H9 (cell line): ENCODE data around the gene BDP1. TPM values are rescaled to one million over a fixed set of nuclear protein-coding genes. Genes with fewer than 3 reads are reported as not detected.

Experiments
- DNase-seq: peaks from one replicate; pipeline ENCODE4 v3.0.0-alpha.2; 2017
- H2AFZ ChIP-seq: one replicate; pipeline ENCODE4 v1.6.1; 2013; ENCODE audit warnings: mild to moderate bottlenecking, low read length, control low read depth, moderate library complexity
- H2AK5ac ChIP-seq: 2 replicates; pipeline ENCODE4 v1.6.1; 2013; ENCODE audit warnings: low read length, control low read depth, mixed read lengths; ENCODE audit not compliant: insufficient read length
- H2BK120ac ChIP-seq: one replicate; pipeline ENCODE4 v1.6.1; 2013; ENCODE audit warnings: low read depth, mild to moderate bottlenecking, low read length, control low read depth, inconsistent platforms; ENCODE audit not compliant: poor library complexity, severe bottlenecking
- H2BK12ac ChIP-seq: 2 replicates; pipeline ENCODE4 v1.6.1; 2013; ENCODE audit warnings: low read length, control low read depth, mixed read lengths, low read depth; ENCODE audit not compliant: insufficient read length
- H2BK15ac ChIP-seq: 2 replicates; pipeline ENCODE4 v1.6.1; 2013; ENCODE audit warnings: low read depth, low read length, control low read depth
- H2BK20ac ChIP-seq: one replicate; pipeline ENCODE4 v1.6.1; 2013; ENCODE audit warnings: low read depth, mild to moderate bottlenecking, low read length, control low read depth, inconsistent platforms; ENCODE audit not compliant: poor library complexity, severe bottlenecking
- H2BK5ac ChIP-seq: 2 replicates; pipeline ENCODE4 v1.6.1; 2013; ENCODE audit warnings: low read length, control low read depth, mixed read lengths; ENCODE audit not compliant: insufficient read length
- H3K14ac ChIP-seq: 2 replicates; pipeline ENCODE4 v1.6.1; 2013; ENCODE audit warnings: low read length, control low read depth; ENCODE audit not compliant: insufficient read depth
- H3K18ac ChIP-seq: 2 replicates; pipeline ENCODE4 v1.6.1; 2013; ENCODE audit warnings: low read depth, mild to moderate bottlenecking, mixed read lengths, low read length, control low read depth; ENCODE audit not compliant: insufficient read length
- H3K23ac ChIP-seq: 2 replicates; pipeline ENCODE4 v1.6.1; 2013; ENCODE audit warnings: low read length, control low read depth, mixed read lengths, low read depth; ENCODE audit not compliant: insufficient read length
- H3K23me2 ChIP-seq: 2 replicates; pipeline ENCODE4 v1.6.1; 2013; ENCODE audit warnings: low read depth, mild to moderate bottlenecking, mixed read lengths, low read length, control low read depth; ENCODE audit not compliant: insufficient read length, poor library complexity, severe bottlenecking
- H3K27ac ChIP-seq: 2 replicates; pipeline ENCODE4 v1.5.1; 2013; ENCODE audit warnings: low read length, control low read depth, mixed read lengths, low read depth; ENCODE audit not compliant: insufficient read length
- H3K27me3 ChIP-seq: 2 replicates; pipeline ENCODE4 v1.6.1; 2013; ENCODE audit warnings: low read length, control low read depth, inconsistent platforms; ENCODE audit not compliant: insufficient read depth
- H3K4ac ChIP-seq: 2 replicates; pipeline ENCODE4 v1.6.1; 2013; ENCODE audit warnings: low read depth, mild to moderate bottlenecking, control low read depth, inconsistent platforms, low read length, moderate library complexity
- H3K4me1 ChIP-seq: 2 replicates; pipeline ENCODE4 v1.6.1; 2013; ENCODE audit warnings: low read length, control low read depth, inconsistent platforms; ENCODE audit not compliant: insufficient read depth
- H3K4me2 ChIP-seq: 2 replicates; pipeline ENCODE4 v1.6.1; 2013; ENCODE audit warnings: low read length, control low read depth, mixed read lengths; ENCODE audit not compliant: insufficient read length, insufficient read depth
- H3K56ac ChIP-seq: 2 replicates; pipeline ENCODE4 v1.6.1; 2013; ENCODE audit warnings: low read depth, mild to moderate bottlenecking, mixed read lengths, low read length, control low read depth; ENCODE audit not compliant: insufficient read length
- H3K79me1 ChIP-seq: 2 replicates; pipeline ENCODE4 v1.6.1; 2013; ENCODE audit warnings: low read depth, mild to moderate bottlenecking, moderate library complexity, low read length, control low read depth, inconsistent platforms; ENCODE audit not compliant: insufficient read depth, poor library complexity, severe bottlenecking
- H3K79me2 ChIP-seq: 2 replicates; pipeline ENCODE4 v1.6.1; 2013; ENCODE audit warnings: low read length, control low read depth, inconsistent platforms; ENCODE audit not compliant: insufficient read depth
- H3K9ac ChIP-seq: 2 replicates; pipeline ENCODE4 v1.6.1; 2013; ENCODE audit warnings: low read length, control low read depth, mixed read lengths; ENCODE audit not compliant: insufficient read length; ENCODE audit errors: extremely low read depth
- H3K9me3 ChIP-seq: one replicate; pipeline ENCODE4 v1.6.1; 2013; ENCODE audit warnings: low read depth, low read length, inconsistent platforms; ENCODE audit not compliant: control insufficient read depth
- H3T11ph ChIP-seq: one replicate; pipeline ENCODE4 v1.6.1; 2013; ENCODE audit warnings: mild to moderate bottlenecking, low read length, control low read depth, inconsistent platforms
- H4K20me1 ChIP-seq: one replicate; pipeline ENCODE4 v1.6.1; 2013; ENCODE audit not compliant: control insufficient read depth, insufficient read length, insufficient read depth
- H4K5ac ChIP-seq: 2 replicates; pipeline ENCODE4 v1.6.1; 2013; ENCODE audit warnings: low read depth, mild to moderate bottlenecking, mixed read lengths, low read length, control low read depth; ENCODE audit not compliant: insufficient read length
- H4K8ac ChIP-seq: replicated peaks from 2 replicates; pipeline ENCODE4 v1.6.1; 2013; ENCODE audit warnings: low read length, control low read depth, mixed read lengths, low read depth; ENCODE audit not compliant: insufficient read length
- H4K91ac ChIP-seq: 2 replicates; pipeline ENCODE4 v1.6.1; 2013; ENCODE audit warnings: low read depth, mild to moderate bottlenecking, moderate library complexity, mixed read lengths, low read length, control low read depth; ENCODE audit not compliant: insufficient read length
- H3K27ac Mint-ChIP-seq, 3 experiments: 2 replicates in 2 of 3; 3 replicates in 1 of 3; pipeline ENCODE4 v1.8.0; 2020 to 2021; ENCODE audit warnings: mixed read lengths in 3 of 3, mild to moderate bottlenecking in 1 of 3, moderate library complexity in 1 of 3
- H3K27me3 Mint-ChIP-seq: 2 replicates; pipeline ENCODE4 v1.8.0; 2021; ENCODE audit warnings: low read depth, mild to moderate bottlenecking, moderate library complexity, mixed read lengths
- H3K36me3 Mint-ChIP-seq, 3 experiments: 2 replicates in 2 of 3; 3 replicates in 1 of 3; pipeline ENCODE4 v1.8.0; 2020 to 2021; ENCODE audit warnings: low read depth in 3 of 3, mixed read lengths in 3 of 3; ENCODE audit not compliant: insufficient read depth in 1 of 3
- H3K4me1 Mint-ChIP-seq, 2 experiments: 2 replicates each; pipeline ENCODE4 v1.8.0; 2020; ENCODE audit warnings: mixed read lengths in 2 of 2
- H3K4me3 Mint-ChIP-seq, 2 experiments: 2 replicates in 1 of 2; 3 replicates in 1 of 2; pipeline ENCODE4 v1.8.0; 2020 to 2021; ENCODE audit warnings: mild to moderate bottlenecking in 2 of 2, mixed read lengths in 2 of 2, moderate library complexity in 1 of 2
- H3K9me3 Mint-ChIP-seq, 2 experiments: 2 replicates in 1 of 2; 3 replicates in 1 of 2; pipeline ENCODE4 v1.8.0; 2020; ENCODE audit warnings: mild to moderate bottlenecking in 2 of 2, mixed read lengths in 2 of 2, moderate library complexity in 1 of 2
- WGBS: extraction: QIAGEN DNeasy Blood & Tissue Kit; methylation state at CpG from one replicate; pipeline ENCODE4 v1.1.7; 2013; ENCODE audit warnings: missing lambda C conversion rate, low lambda C conversion rate, mixed read lengths; ENCODE audit not compliant: insufficient read length; ENCODE audit errors: extremely low coverage; 5-methylcytosine and 5-hydroxymethylcytosine counted together
- total RNA-seq: library from RNA; stranded (reverse); gene quantifications from 2 replicates; pipeline ENCODE4 v1.2.1, GENCODE V29; 2021
- TF ChIP-seq, protein P1 (sequence below): fragments of 200-600 bp; sonication (generic); conservative IDR thresholded peaks from 3 replicates; pipeline ENCODE4 v1.8.0; 2021; ENCODE audit warnings: antibody characterized with exemption, mild to moderate bottlenecking

Gene BDP1
- total RNA-seq, 1 experiment from 2014 or later, result 31.5 TPM

DNA sequence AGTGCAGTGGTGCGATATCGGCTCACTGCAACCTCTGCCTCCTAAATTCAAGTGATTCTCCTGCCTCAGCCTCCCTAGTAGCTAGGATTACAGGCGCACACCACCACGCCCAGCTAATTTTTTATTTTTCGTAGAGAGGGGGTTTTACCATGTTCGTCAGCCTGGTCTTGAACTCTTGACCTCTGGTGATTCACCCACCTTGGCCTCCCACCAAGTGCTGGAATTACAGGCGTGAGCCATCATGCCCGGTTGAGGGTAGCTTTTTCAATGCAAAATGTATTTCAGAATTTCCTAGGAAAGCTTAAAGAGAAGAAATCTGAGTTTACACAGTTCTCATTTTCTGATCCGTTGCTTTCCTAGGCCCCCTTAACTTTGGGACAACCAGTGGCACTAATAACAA lies 15.7 kb downstream of the BDP1 start:
- Histone ChIP-seq H2BK20ac (no peak overlapping the region), H3K4me2 (no peak overlapping the region), H3K14ac (no peak overlapping the region), H3K27ac (no peak overlapping the region), H2BK120ac (no peak overlapping the region), H3T11ph (no peak overlapping the region), H3K9ac (no peak overlapping the region), H2BK15ac (no peak overlapping the region), H4K8ac (no peak overlapping the region), H3K27me3 (no peaks in the 10 kb centered on the region), H3K79me1 (no peaks in the 10 kb centered on the region), H2AK5ac (no peak overlapping the region), H3K23ac (no peak overlapping the region), H2BK12ac (no peak overlapping the region), H4K20me1 (no peaks in the 10 kb centered on the region), H3K23me2 (no peaks in the 10 kb centered on the region), H4K5ac (no peak overlapping the region), H3K4me1 (no peaks in the 10 kb centered on the region), H3K79me2 (no peaks in the 10 kb centered on the region), H3K4ac (no peak overlapping the region), H3K56ac (no peak overlapping the region), H2BK5ac (no peak overlapping the region), H2AFZ (no peak overlapping the region), H3K9me3 (no peaks in the 10 kb centered on the region), H3K18ac (no peak overlapping the region), H4K91ac (no peak overlapping the region)
- WGBS, result no CpG with 5 or more reads among the region's 9 CpGs
- no peak for DNase-seq
- H3K4me3 Mint-ChIP-seq, result no peak overlapping the region
- TF ChIP-seq, protein P1, sequence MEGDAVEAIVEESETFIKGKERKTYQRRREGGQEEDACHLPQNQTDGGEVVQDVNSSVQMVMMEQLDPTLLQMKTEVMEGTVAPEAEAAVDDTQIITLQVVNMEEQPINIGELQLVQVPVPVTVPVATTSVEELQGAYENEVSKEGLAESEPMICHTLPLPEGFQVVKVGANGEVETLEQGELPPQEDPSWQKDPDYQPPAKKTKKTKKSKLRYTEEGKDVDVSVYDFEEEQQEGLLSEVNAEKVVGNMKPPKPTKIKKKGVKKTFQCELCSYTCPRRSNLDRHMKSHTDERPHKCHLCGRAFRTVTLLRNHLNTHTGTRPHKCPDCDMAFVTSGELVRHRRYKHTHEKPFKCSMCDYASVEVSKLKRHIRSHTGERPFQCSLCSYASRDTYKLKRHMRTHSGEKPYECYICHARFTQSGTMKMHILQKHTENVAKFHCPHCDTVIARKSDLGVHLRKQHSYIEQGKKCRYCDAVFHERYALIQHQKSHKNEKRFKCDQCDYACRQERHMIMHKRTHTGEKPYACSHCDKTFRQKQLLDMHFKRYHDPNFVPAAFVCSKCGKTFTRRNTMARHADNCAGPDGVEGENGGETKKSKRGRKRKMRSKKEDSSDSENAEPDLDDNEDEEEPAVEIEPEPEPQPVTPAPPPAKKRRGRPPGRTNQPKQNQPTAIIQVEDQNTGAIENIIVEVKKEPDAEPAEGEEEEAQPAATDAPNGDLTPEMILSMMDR, result no peak
- H3K27ac Mint-ChIP-seq, result no peak overlapping the region
- H3K36me3 Mint-ChIP-seq, result peaks cover 27 to 67% (median 66%) of the 10 kb centered on the region in 3 experiments
- H3K27me3 Mint-ChIP-seq, result no peaks in the 10 kb centered on the region
- no peaks in the 10 kb centered on the region for H3K9me3 Mint-ChIP-seq
- peaks cover 4 to 5% of the 10 kb centered on the region in 2 experiments; a peak in 2 of 4 replicates for H3K4me1 Mint-ChIP-seq
